Ishikawa (cell line): ENCODE data around the gene FARS2.

Experiments used
- CEBPB ChIP-seq: IDR thresholded peaks from 2 replicates; pipeline ENCODE4 v1.6.1; 2012
- CREB1 ChIP-seq: IDR thresholded peaks from 2 replicates; pipeline ENCODE4 v1.6.1; 2012; ENCODE audit warnings: low read depth
- EGR1 ChIP-seq: IDR thresholded peaks from 2 replicates; pipeline ENCODE4 v1.6.1; 2012
- EP300 ChIP-seq: IDR thresholded peaks from 2 replicates; pipeline ENCODE4 v1.6.1; 2012; ENCODE audit warnings: borderline replicate concordance
- FOXM1 ChIP-seq: IDR thresholded peaks from 2 replicates; pipeline ENCODE4 v1.6.1; 2012; ENCODE audit warnings: low read depth, borderline replicate concordance
- MAX ChIP-seq: IDR thresholded peaks from 2 replicates; pipeline ENCODE4 v1.6.1; 2012
- NFIC ChIP-seq: IDR thresholded peaks from 2 replicates; pipeline ENCODE4 v1.6.1; 2012
- RAD21 ChIP-seq: IDR thresholded peaks from 2 replicates; pipeline ENCODE4 v1.6.1; 2012; ENCODE audit warnings: low read depth
- REST ChIP-seq: IDR thresholded peaks from 2 replicates; pipeline ENCODE4 v1.6.1; 2012; ENCODE audit warnings: low read depth, mild to moderate bottlenecking
- TAF1 ChIP-seq: IDR thresholded peaks from 2 replicates; pipeline ENCODE4 v1.6.1; 2012; ENCODE audit warnings: low read depth, mild to moderate bottlenecking
- TCF12 ChIP-seq: IDR thresholded peaks from 2 replicates; pipeline ENCODE4 v1.6.1; 2012; ENCODE audit warnings: low read depth
- TEAD4 ChIP-seq: IDR thresholded peaks from 2 replicates; pipeline ENCODE4 v1.6.1; 2012
- USF1 ChIP-seq: IDR thresholded peaks from 2 replicates; pipeline ENCODE4 v1.6.1; 2012
- YY1 ChIP-seq: IDR thresholded peaks from 2 replicates; pipeline ENCODE4 v1.6.1; 2012; ENCODE audit warnings: low read depth
- ZBTB7A ChIP-seq: IDR thresholded peaks from 2 replicates; pipeline ENCODE4 v1.6.1; 2012; ENCODE audit warnings: low read depth

FARS2 gene

GRCh38 chr6:5624256-5624655 is 362.9 kb downstream of the FARS2 start:
- TF ChIP-seq NFIC = no peak
- no peak for TF ChIP-seq YY1
- no peak for TF ChIP-seq CREB1
- no peak for TF ChIP-seq MAX
- no peak for TF ChIP-seq REST
- no peak for TF ChIP-seq ZBTB7A
- TF ChIP-seq CEBPB = no peak
- no peak for TF ChIP-seq RAD21
- no peak for TF ChIP-seq USF1
- TF ChIP-seq FOXM1 = no peak
- TF ChIP-seq TCF12 = no peak
- TF ChIP-seq TEAD4 = no peak
- TF ChIP-seq TAF1 = no peak
- TF ChIP-seq EP300 = no peak
- no peak for TF ChIP-seq EGR1

GRCh38 chr6:5626727-5627426 is 365.6 kb downstream of the FARS2 start:
- TF ChIP-seq REST (no peak), USF1 (no peak), TEAD4 (no peak), CREB1 (no peak), TAF1 (no peak), YY1 (no peak), RAD21 (no peak), MAX (no peak), CEBPB (no peak), EGR1 (no peak), ZBTB7A (no peak), EP300 (no peak), TCF12 (no peak)

- TF ChIP-seq EGR1 = no peak
- TF ChIP-seq MAX = no peak
- TF ChIP-seq YY1 = no peak
- TF ChIP-seq TAF1 = no peak
- TF ChIP-seq TCF12 = no peak
Observed at GRCh38 chr6:5630636-5631035, 369.3 kb downstream of the FARS2 start.

GRCh38 chr6:5632348-5632935 is 371.1 kb downstream of the FARS2 start:
- TF ChIP-seq REST (no peak), TAF1 (no peak), ZBTB7A (no peak), CEBPB (no peak), FOXM1 (no peak), CREB1 (no peak), EP300 (no peak), TCF12 (no peak), USF1 (no peak), MAX (no peak), YY1 (no peak), RAD21 (no peak), EGR1 (no peak), TEAD4 (no peak), NFIC (no peak)
